NOMO-1 (cell line): Measurements from ENCODE around the gene EIF3F.

Experiments used
- DNase-seq, 2 experiments: peaks; one replicate each; lab custom pipeline; 2025; ENCODE audit not compliant: unreplicated experiment in 2 of 2; lab: John Stamatoyannopoulos, UW

Gene EIF3F

DNA sequence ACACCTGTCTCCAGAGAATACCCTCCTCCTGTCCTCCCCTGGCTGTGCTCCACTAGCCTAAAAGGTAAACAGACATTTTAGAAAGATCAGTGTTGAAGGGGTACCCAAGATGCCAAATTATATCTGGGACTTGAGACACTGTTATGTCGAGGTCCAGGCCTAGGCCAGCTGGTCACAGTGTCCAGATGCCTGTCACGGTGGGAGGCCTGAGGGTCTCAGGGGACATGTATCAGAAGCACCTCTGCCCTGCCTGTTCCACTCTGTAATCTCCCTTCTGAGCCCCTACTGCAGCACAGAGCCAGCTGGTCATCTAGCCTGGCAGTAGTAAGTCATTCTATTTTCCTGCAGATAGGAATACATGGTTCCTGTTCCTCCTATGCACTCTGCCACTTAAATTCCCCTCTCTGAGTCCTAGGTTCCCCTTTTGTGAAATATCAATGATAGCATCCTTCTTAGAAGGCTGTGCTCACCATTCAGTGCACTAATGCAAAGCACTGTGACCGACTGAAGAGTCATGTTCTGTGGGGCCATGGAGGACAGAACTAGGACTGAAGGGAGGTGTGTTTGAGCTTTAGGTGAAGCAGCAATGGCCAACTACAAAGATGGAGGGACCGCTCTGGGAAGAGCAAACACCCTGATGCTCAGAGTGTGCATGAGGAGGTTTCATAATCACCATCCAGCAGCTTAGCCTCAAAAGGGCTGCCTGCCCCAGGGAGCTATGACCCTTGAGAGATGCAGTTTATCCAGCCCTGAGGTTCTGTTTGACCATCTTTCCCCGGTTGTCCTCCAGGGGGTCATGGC lies 49.1 kb downstream of the EIF3F start:
- no peak for DNase-seq

DNA sequence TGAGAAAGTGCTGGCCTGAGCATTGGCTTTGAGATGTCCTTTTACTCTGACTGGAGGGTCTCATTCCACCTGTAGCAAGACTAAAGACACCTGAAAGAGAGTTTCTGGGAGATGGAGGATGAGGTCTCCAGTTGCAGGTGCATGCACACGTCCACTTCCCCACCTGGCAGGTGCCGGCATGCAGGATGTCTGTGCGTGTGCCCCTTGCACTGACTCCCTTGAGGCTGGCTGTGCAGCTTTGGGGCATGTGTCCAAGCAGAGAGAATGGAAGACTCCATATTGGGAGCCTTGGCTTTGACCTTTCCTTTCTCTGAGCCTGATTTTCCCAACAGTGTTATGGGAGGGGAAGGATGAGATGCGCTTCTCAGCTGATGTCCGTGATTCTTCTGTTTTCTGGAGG lies 49.8 kb downstream of the EIF3F start:
- no peak for DNase-seq

DNA sequence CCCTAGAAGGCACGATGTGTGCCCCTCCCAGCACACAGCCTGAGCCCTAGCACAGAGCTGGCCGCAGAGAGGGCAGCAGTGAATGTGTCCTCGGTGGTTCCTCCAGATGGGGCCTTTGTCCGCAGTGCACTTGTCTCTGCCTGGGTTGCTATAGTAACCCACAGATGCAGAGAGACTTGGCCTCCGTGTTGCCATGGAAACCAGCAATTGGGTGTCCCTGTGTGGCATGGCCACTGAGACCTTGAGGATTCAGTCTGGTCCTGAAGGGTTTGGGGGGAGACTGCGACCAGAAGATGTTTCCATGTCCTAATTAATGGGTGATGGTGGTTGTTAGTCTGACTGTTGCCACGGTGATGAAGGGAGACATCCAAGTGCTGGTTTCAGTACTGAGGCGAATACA lies 51.3 kb downstream of the EIF3F start:
- no peak for DNase-seq

DNA sequence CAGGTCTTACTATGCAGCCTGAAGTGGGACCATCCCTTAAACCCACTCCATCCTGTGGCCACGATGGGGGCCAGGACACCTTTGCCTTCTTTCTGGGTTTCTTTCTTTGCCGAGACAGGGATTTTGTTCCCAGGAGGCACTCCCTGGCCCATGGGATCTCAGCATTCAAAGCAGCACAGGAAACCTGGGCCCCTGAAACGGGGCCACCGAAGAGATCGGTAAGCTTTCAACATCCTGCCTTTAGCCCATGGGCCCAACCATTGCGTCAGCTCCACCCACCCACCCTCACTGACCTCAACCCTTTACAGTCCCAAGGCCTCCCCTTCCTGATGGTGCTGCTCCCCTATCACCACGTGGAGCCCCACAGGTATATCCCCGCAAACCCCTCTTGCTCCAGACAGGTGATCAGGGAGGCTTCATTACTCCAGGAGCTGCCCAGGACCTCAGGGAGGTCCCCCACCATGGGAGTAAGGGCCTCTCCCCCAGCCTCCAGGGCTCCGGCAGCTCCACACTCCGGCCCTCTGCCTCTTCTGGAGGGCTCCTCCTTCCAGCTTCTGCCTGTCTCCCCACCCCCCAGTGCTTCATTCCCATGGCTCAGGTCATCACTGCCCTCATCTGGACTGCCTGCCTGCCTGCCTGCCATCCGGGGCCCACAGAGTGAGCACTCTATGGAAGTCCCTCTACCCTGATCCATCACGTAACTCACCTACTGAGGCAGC lies 51.8 kb downstream of the EIF3F start:
- DNase-seq, result no peak

DNA sequence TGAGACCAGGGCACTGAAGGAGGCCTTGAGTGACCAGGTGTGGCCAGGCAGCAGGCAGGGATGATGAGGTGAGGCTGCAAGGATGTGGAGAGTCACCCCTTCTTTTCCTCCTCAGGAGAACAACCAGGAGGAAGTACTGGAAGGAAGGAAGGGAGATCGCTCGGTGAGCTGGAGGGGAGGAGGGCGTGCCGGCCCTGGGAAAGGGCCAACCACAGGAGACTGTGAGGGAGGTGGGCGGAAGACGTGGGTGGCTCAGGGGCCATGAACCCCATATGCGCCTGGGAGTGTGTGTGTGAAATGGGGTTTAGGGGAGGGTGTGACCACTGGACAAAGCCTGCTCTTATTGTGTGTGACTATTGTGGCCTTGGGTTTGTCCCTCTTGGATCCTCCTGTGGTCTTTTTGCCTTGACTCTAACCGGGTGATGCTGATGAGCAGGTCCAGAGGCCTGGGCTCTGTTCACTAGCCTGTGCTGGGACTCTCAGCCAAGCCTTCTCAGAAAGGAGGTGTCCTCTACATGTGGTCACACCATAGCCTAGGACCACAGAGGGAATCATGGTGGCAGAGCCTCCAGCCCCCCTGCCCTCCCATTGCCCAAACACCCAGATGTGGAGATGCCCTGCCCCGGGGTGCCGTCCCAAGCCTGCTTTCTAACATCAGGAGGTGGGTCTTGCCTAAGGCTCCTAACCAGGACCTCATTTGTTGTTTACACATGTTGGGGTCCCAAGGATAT lies 52.6 kb downstream of the EIF3F start:
- no peak for DNase-seq

DNA sequence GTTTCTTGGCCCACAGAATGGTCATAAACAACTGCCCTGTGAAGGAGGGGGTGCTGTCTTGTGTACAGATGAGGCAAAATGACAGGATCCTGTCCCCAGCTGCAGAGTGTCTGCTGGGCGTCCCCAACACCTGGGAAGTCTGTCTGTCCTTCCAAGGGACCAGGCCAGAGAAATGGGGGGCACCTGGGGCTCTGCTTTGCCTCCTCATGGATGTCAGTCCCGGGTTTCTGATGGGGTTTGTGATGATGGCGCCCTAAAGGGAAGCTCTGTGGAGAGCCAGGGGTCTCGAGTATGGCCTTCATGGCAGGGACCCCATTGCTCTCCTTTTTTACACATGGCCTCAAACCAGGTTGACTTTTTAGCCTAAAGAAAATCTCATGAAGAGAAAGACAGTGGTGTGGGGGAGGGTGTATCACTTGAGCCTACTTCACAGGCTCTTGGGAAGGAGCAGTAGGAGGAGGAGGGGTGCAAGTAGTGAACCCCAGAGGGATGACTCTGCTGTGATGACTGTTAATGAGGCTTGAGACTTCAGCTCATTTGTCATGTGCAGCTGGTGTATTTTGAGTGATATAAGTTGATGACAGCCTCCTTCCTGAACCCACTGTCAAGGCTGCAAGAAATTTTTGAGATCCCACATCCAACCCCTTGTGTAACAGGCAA lies 53.3 kb downstream of the EIF3F start:
- no peak for DNase-seq

DNA sequence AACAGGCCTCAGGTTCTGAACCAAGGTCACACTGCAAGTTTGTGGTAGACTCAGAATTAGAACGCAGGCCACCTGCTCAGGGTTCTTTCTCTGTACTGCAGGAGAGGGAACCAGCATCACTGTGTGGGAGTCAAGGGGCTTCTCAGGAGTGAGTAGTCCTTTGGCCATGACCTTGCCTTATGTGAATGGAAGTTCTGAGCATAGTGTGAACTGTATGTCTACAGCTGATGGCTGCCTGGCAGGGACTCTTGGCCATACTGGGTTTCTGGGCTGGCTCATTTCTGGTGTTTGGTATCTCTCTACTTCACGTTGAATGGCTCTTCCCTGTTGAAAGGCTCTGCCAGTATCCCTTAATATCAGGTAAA lies 53.8 kb downstream of the EIF3F start:
- DNase-seq, result no peak

DNA sequence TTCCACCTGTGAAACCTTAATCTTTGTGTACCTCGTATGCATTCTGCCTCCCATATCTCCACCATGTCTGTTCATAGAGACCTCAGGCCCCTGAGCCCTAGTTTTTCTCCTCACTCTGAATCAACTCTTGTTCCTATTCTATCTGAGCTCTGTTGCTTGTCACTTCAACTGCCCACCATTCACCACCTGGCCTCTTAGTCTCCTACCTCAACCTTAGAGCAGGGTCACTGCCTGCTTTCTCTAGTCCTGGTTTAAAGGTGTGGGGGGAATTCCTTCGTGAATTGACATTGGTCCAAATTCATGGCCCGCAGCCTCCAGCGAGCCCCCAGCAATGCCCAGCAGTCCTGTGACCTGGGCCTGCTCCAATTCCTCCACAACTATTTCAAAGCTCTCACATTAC lies 54.4 kb downstream of the EIF3F start:
- no peak for DNase-seq

DNA sequence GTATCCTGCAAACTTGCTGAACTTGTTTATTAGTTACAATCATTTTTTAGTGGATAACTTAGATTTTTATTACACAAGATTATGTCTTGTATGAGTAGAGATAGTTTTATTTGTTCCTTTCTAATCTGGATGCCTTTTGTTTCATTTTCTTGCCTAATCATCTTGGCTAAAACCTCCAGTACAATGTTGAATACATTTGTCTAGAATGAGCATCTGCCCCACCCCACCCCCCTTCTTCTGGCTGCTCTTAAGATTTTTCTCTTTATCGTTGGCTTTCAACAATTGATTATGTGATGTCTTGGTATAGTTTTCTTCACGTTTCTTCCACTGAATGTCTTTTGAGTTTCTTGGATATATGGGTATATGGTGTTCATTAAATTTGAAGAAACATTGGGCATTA lies 56.6 kb downstream of the EIF3F start:
- DNase-seq, result no peak

DNA sequence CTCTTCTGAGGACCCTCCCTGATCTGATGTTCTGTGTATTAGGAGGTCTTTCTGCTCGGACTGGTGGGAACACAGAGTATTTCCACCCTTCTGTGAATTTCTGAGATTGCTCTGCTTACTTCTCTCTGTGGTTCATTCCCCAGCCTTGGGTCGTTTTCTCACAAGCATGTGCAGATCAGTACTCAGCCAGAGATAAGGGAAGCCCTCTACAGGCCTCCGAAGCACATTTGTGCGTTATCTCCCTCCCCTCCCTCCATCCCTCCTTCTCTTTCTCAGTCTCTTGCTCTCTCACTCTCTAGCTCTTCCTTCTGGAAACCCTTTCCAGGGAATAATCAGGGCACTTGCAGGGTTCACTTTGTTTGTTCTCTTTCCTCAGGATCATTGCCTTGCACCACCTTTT lies 58.7 kb downstream of the EIF3F start:
- DNase-seq, result no peak

DNA sequence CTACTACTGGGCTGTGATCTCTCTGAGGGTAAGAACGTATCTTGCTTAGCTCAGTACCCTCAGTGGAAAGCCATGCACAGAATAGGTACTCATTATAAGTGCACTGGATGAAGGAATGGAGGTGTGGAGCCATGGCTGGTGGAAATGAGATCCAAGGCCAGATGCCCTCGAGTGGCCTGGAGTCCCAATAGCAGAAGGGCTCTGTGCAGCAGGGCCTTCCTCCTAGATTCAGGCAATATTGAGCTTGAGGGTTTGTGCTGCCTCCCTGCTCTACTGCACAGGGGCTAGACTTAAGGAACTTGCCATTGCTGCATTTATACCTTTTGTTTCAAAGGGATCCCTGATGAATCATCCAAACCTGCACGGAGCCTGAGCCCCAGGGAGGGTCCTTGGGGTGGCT lies 60.2 kb downstream of the EIF3F start:
- DNase-seq, result no peak

DNA sequence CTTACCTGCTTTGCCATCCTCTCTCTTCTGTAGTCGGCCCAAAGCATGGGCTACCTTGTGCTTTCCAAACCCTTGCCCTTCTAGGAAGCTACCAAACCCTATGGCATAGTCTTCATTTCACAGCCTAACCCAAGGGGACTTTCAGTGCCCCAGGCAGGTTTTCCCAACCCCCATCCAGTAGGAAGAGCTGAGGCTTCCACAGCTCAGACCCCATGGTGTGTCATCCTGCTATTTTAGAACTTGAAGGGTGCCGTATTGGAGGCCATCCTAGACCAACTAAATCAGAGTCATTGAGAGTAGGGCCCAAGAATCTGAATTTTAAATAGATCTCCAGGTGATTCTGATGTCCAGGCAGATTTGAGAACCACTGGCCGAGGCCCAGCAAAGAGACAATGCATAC lies 61.9 kb downstream of the EIF3F start:
- DNase-seq, result no peak
